K562 (cell line): ENCODE measurements around the gene TTL. TPM values are rescaled to one million over a fixed set of nuclear protein-coding genes. Genes with fewer than 3 reads are reported as not detected.

Experiments used
- E2F6 ChIP-seq, 2 experiments: IDR thresholded peaks; 2 replicates each; pipeline ENCODE4 v1.6.1; 2011; ENCODE audit warnings: borderline replicate concordance in 1 of 2, control low read depth in 1 of 2, low read depth in 1 of 2, low read length in 1 of 2, mild to moderate bottlenecking in 1 of 2, mixed read lengths in 1 of 2, moderate library complexity in 1 of 2; ENCODE audit not compliant: insufficient read depth in 1 of 2, insufficient read length in 1 of 2, poor library complexity in 1 of 2, severe bottlenecking in 1 of 2; ENCODE audit errors: extremely low read depth in 1 of 2
- EGR1 ChIP-seq: fragments of 450-650 bp; conservative IDR thresholded peaks from 2 replicates; pipeline ENCODE4 v1.6.1; 2017; ENCODE audit warnings: mild to moderate bottlenecking
- EP300 ChIP-seq: IDR thresholded peaks from 2 replicates; pipeline ENCODE4 v1.6.1; 2012; ENCODE audit warnings: low read length, improper control_type of control experiment
- EWSR1 ChIP-seq: fragments of 450-650 bp; IDR thresholded peaks from 2 replicates; pipeline ENCODE4 v1.6.1; 2018; ENCODE audit warnings: borderline replicate concordance, mild to moderate bottlenecking, low read depth, moderate library complexity; ENCODE audit not compliant: partially characterized antibody
- FOXO4 ChIP-seq: fragments of 450-650 bp; formaldehyde crosslinking; IDR thresholded peaks from 2 replicates; pipeline ENCODE4 v1.4.0; 2020; ENCODE audit warnings: mild to moderate bottlenecking, moderate library complexity
- LEF1 ChIP-seq: fragments of 450-650 bp; IDR thresholded peaks from 2 replicates; pipeline ENCODE4 v1.6.1; 2016; ENCODE audit warnings: mild to moderate bottlenecking
- MITF ChIP-seq: IDR thresholded peaks from 2 replicates; pipeline ENCODE4 v1.6.1; 2014; ENCODE audit warnings: antibody characterized with exemption
- NCOA1 ChIP-seq: fragments of 450-650 bp; IDR thresholded peaks from 2 replicates; pipeline ENCODE4 v1.6.1; 2016; ENCODE audit warnings: low read depth
- REST ChIP-seq, 2 experiments: fragments of 450-650 bp; formaldehyde crosslinking in 1 of 2; IDR thresholded peaks; 2 replicates each; pipeline versions ENCODE4 v1.4.0 to v1.6.1; 2014 to 2020; ENCODE audit warnings: mild to moderate bottlenecking in 2 of 2, borderline replicate concordance in 1 of 2, low read depth in 1 of 2
- THRA ChIP-seq: fragments of 450-650 bp; IDR thresholded peaks from 2 replicates; pipeline ENCODE4 v1.6.1; 2017; ENCODE audit warnings: mild to moderate bottlenecking, moderate library complexity
- ZNF184 ChIP-seq: sonication (generic); formaldehyde crosslinking; IDR thresholded peaks from 2 replicates; pipeline ENCODE4 v1.5.0; 2020; ENCODE audit warnings: missing genetic modification reagents
- ZNF282 ChIP-seq: sonication (generic); formaldehyde crosslinking; IDR thresholded peaks from 2 replicates; pipeline ENCODE4 v1.8.1; 2023; ENCODE audit warnings: missing genetic modification reagents
- ZNF444 ChIP-seq: fragments of 250-450 bp; sonication (Bioruptor Pico); IDR thresholded peaks from 2 replicates; pipeline ENCODE4 v1.4.0; 2020; ENCODE audit warnings: mild to moderate bottlenecking, moderate library complexity
- polyA plus RNA-seq, 8 experiments: library from polyadenylated mRNA; depleted of rRNA in 4 of 8; stranded (reverse) in 5 of 8; unstranded in 3 of 8; fragments of >200 nt; fragmentation: Nextera tagmentation in 2 of 8; fragmentation: Illumina TruSeq in 1 of 8; extraction: Ambion mirVana in 2 of 8; extraction: Trizol in 1 of 8; gene quantifications; 2 replicates each; pipeline versions ENCODE4 v1.2.1 to v1.2.3, GENCODE V29; 2011 to 2014; ENCODE audit warnings: inconsistent platforms in 1 of 8, missing spikeins in 1 of 8
- total RNA-seq, 7 experiments: library from RNA; depleted of rRNA in 6 of 7; stranded (reverse); fragments of >200 nt in 6 of 7; fragmentation: Illumina TruSeq in 2 of 7; extraction: Trizol in 2 of 7; gene quantifications; 2 replicates each; pipeline versions ENCODE4 v1.2.1 to v1.2.3, GENCODE V29; 2011 to 2021; ENCODE audit warnings: low replicate concordance in 1 of 7

Gene TTL
- total and polyA plus RNA-seq, 9 of the 15 experiments (the other 6 are each of a cell fraction or from before 2014, with no cell fraction given): 9.4 to 54.4 (median 34.9) TPM

- peak; percentile 100 for TF ChIP-seq REST (IDR thresholded peaks at IDR 0.05; ENCODE audit: borderline replicate concordance)
- no peak for TF ChIP-seq REST (CRISPR knock-in tag; IDR thresholded peaks at IDR 0.05; ENCODE audit: low read depth)
- TF ChIP-seq EWSR1: no peak
- peak; percentile 65 for TF ChIP-seq EP300
- no peak for TF ChIP-seq ZNF282 (CRISPR knock-in tag)
- no peak for TF ChIP-seq ZNF184 (CRISPR knock-in tag)
- 0 out of 2 replicates have a peak, but pooled peaks have one; percentile 14 for TF ChIP-seq FOXO4 (CRISPR knock-in tag)
- TF ChIP-seq LEF1: peak; percentile 70; the same call in 1 of the 2 replicates
- TF ChIP-seq E2F6 (IDR thresholded peaks at IDR 0.05; ENCODE audit: borderline replicate concordance in 1 of 2, extremely low read depth in 1 of 2, insufficient read depth in 1 of 2, insufficient read length in 1 of 2, low read depth in 1 of 2, low read length in 1 of 2, poor library complexity in 1 of 2, severe bottlenecking in 1 of 2): peak; percentile 71 to 75
- TF ChIP-seq THRA: no peak
- no peak for TF ChIP-seq ZNF444 (CRISPR knock-in tag)
- no peak; the same call in 1 of the 2 replicates for TF ChIP-seq MITF
- 0 out of 2 replicates have a peak, but pooled peaks have one; percentile 27 for TF ChIP-seq NCOA1
- peak; percentile 36 for TF ChIP-seq EGR1
Measured at GRCh38 chr2:112584134-112584890, 102.4 kb downstream of the TTL start, which contains the start of gene CHCHD5 (continued).
